GM18505 (cell line): ENCODE results near the gene ORM1.

Experiments used
- ATAC-seq: cut with Tn5 transposase; IDR thresholded peaks from one replicate; pipeline ENCODE4 v1.9.1; 2021; ENCODE audit not compliant: unreplicated experiment
- POLR2A ChIP-seq: IDR thresholded peaks from 4 replicates; pipeline ENCODE4 v1.6.1; 2011; ENCODE audit warnings: borderline replicate concordance; ENCODE audit not compliant: insufficient read depth, insufficient read length; ENCODE audit errors: extremely low read depth

The ORM1 gene

GRCh38 chr9:114370251-114370967 is 47.5 kb downstream of the ORM1 start:
- no peak for ATAC-seq
- TF ChIP-seq POLR2A = no peak

- ATAC-seq = no peak
- TF ChIP-seq POLR2A = no peak
Observed at GRCh38 chr9:114370968-114371320, 48.0 kb downstream of the ORM1 start.

- TF ChIP-seq POLR2A = no peak
- no peak for ATAC-seq
Observed at GRCh38 chr9:114371343-114371944, 48.5 kb downstream of the ORM1 start.

- TF ChIP-seq POLR2A = no peak
- ATAC-seq = no peak
Observed at GRCh38 chr9:114371973-114372917, 49.3 kb downstream of the ORM1 start.

GRCh38 chr9:114372921-114373448 is 50.1 kb downstream of the ORM1 start:
- TF ChIP-seq POLR2A = peak; percentile 18
- peak; percentile 91 for ATAC-seq

- no peak for ATAC-seq
Observed at GRCh38 chr9:114373960-114374730, 51.2 kb downstream of the ORM1 start.

GRCh38 chr9:114374936-114375335 is 52.0 kb downstream of the ORM1 start:
- TF ChIP-seq POLR2A = no peak
- no peak for ATAC-seq

More at GRCh38 chr9:114373960-114374730, 51.2 kb downstream of the ORM1 start:
- TF ChIP-seq POLR2A = no peak

- no peak for ATAC-seq
- no peak for TF ChIP-seq POLR2A
Observed at GRCh38 chr9:114375386-114376175, 52.7 kb downstream of the ORM1 start.
